DND-41 (cell line): ENCODE data around the gene ALDH16A1.

Source experiments
- ATAC-seq: fragments of 200-7000 bp; cut with Tn5 transposase; 3 replicates; pipeline ENCODE4 v1.9.1; 2021; ENCODE audit warnings: low read depth; ENCODE audit not compliant: insufficient read depth
- DNase-seq: peaks from one replicate; pipeline ENCODE4 v3.0.0-alpha.2; 2020
- H2AFZ ChIP-seq: 2 replicates; pipeline ENCODE4 v1.6.0; 2012; ENCODE audit warnings: low read depth, low read length
- H3K27ac ChIP-seq: 2 replicates; pipeline ENCODE4 v1.5.1; 2012; ENCODE audit warnings: low read length, inconsistent platforms
- H3K27me3 ChIP-seq: fragments of 200-600 bp; sonication (generic); 2 replicates; pipeline ENCODE4 v1.6.0; 2012; ENCODE audit warnings: low read length, mild to moderate bottlenecking, inconsistent platforms; ENCODE audit not compliant: insufficient read depth, poor library complexity
- H3K36me3 ChIP-seq: 2 replicates; pipeline ENCODE4 v1.5.1; 2012; ENCODE audit warnings: low read length, inconsistent platforms; ENCODE audit not compliant: insufficient read depth
- H3K4me1 ChIP-seq: 2 replicates; pipeline ENCODE4 v1.5.1; 2012; ENCODE audit warnings: mild to moderate bottlenecking, low read length; ENCODE audit not compliant: insufficient read depth
- H3K4me2 ChIP-seq: 2 replicates; pipeline ENCODE4 v1.6.0; 2012; ENCODE audit warnings: mild to moderate bottlenecking, moderate library complexity, low read length, inconsistent platforms; ENCODE audit not compliant: insufficient read depth
- H3K4me3 ChIP-seq, 2 experiments: fragments of 200-600 bp in 1 of 2; shearing (Covaris generic) in 1 of 2; 2 replicates each; pipeline ENCODE4 v1.5.1; 2012 to 2016; ENCODE audit warnings: inconsistent platforms in 2 of 2, low read length in 2 of 2, mild to moderate bottlenecking in 2 of 2, low read depth in 1 of 2, moderate library complexity in 1 of 2
- H3K79me2 ChIP-seq: 2 replicates; pipeline ENCODE4 v1.6.0; 2012; ENCODE audit warnings: low read length, inconsistent platforms; ENCODE audit not compliant: insufficient read depth
- H3K9ac ChIP-seq: 2 replicates; pipeline ENCODE4 v1.6.0; 2012; ENCODE audit warnings: low read depth, mild to moderate bottlenecking, inconsistent platforms, low read length, moderate library complexity
- H3K9me3 ChIP-seq: 2 replicates; pipeline ENCODE4 v1.5.1; 2012; ENCODE audit warnings: low read length, moderate library complexity, mild to moderate bottlenecking, inconsistent platforms; ENCODE audit not compliant: insufficient read depth, severe bottlenecking
- H4K20me1 ChIP-seq: 2 replicates; pipeline ENCODE4 v1.6.0; 2012; ENCODE audit warnings: low read length; ENCODE audit not compliant: insufficient read depth
- CTCF ChIP-seq: IDR thresholded peaks from 2 replicates; pipeline ENCODE4 v1.5.1; 2012; ENCODE audit warnings: borderline replicate concordance, low read length, moderate library complexity, mild to moderate bottlenecking; ENCODE audit not compliant: poor library complexity, severe bottlenecking; ENCODE audit errors: extremely low read depth
- EZH2 ChIP-seq: IDR thresholded peaks from 3 replicates; pipeline ENCODE4 v1.6.1; 2012; ENCODE audit warnings: borderline replicate concordance, low read depth, mild to moderate bottlenecking, moderate library complexity, low read length, inconsistent platforms; ENCODE audit not compliant: severe bottlenecking

ALDH16A1 gene

GRCh38 chr19:49465371-49465770, 12.3 kb downstream of the ALDH16A1 start:
- Histone ChIP-seq H3K27me3 (no peaks in the 10 kb centered on the region), H3K4me2 (no peak overlapping the region), H3K27ac (no peak overlapping the region), H3K79me2 (no peaks in the 10 kb centered on the region), H3K9ac (no peak overlapping the region), H4K20me1 (no peaks in the 10 kb centered on the region), H3K4me1 (no peaks in the 10 kb centered on the region), H3K9me3 (no peaks in the 10 kb centered on the region), H3K4me3 (no peak overlapping the region), H3K36me3 (peaks cover 55% of the 10 kb centered on the region), H2AFZ (no peak overlapping the region)
- TF ChIP-seq CTCF (no peak), EZH2 (no peak)
- ATAC-seq (no peak), DNase-seq (no peak)

DNA sequence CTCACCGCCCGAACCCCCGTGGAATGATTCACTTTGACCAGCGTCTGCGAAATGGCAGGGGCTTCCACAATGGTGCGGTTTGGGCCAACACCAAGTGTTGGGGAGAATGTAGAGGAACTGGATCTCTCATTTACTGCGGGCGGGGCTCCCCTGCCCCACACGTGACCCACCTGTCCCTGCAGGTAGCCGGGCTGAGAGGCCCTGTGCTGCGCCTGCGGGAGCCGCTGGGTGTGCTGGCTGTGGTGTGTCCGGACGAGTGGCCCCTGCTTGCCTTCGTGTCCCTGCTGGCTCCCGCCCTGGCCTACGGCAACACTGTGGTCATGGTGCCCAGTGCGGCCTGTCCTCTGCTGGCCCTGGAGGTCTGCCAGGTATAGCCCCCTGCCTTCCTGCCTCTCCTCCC, 15.2 kb downstream of the ALDH16A1 start:
- no peak overlapping the region for H3K9ac ChIP-seq
- H3K4me1 ChIP-seq = peaks cover 12% of the 10 kb centered on the region
- ATAC-seq (no peak), DNase-seq (no peak)
- H3K9me3 ChIP-seq = no peaks in the 10 kb centered on the region
- H3K4me3 ChIP-seq = no peak overlapping the region
- TF ChIP-seq EZH2 (no peak), CTCF (no peak)
- no peak overlapping the region for H2AFZ ChIP-seq
- no peaks in the 10 kb centered on the region for H4K20me1 ChIP-seq
- peaks cover 60% of the 10 kb centered on the region for H3K36me3 ChIP-seq
- no peaks in the 10 kb centered on the region for H3K79me2 ChIP-seq
- no peaks in the 10 kb centered on the region for H3K27me3 ChIP-seq
- no peak overlapping the region for H3K4me2 ChIP-seq
- no peak overlapping the region for H3K27ac ChIP-seq

DNA sequence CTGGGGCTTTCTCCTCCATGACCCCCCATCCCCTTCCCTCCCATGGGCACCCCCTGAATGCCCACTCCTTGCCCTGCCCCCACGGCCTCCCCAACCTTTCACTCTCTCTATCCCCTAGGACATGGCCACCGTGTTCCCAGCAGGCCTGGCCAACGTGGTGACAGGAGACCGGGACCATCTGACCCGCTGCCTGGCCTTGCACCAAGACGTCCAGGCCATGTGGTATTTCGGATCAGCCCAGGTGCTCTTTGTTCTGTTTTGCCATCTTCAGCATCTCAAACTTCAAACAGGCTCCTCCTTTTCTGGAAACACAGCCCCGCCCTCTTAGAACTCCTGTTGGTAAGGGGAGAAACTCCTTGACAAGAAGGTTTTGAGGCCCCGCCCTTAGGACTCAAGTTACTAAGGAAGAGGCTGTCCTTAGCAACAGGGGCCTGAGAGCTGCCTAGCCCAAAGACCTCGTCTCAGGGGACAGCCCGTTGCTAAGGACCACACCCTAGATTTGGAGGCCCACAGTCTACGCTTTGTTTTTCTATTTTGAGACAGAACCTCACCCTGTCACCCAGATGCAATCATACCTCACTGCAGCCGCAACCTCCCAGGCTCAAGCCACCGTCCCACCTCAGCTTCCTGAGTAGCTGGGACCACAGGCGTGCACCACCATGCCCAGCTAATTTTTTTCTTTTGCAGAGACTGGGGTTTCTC, 15.9 kb downstream of the ALDH16A1 start:
- Histone ChIP-seq H3K27me3 (no peaks in the 10 kb centered on the region), H3K79me2 (no peaks in the 10 kb centered on the region), H3K4me2 (no peak overlapping the region), H3K4me3 (no peak overlapping the region), H3K4me1 (peaks cover 19% of the 10 kb centered on the region), H3K36me3 (peaks cover 58% of the 10 kb centered on the region), H3K9ac (no peak overlapping the region), H3K27ac (no peak overlapping the region), H4K20me1 (no peaks in the 10 kb centered on the region), H3K9me3 (no peaks in the 10 kb centered on the region), H2AFZ (no peak overlapping the region)
- ATAC-seq (no peak), DNase-seq (no peak)
- TF ChIP-seq EZH2 (no peak), CTCF (no peak)
